Activated B cell treated with CpG ODN at 0.5 μM for 24 hours (primary cell): ENCODE measurements around the gene DVL1. TPM values are rescaled to one million over a fixed set of nuclear protein-coding genes. Genes with fewer than 3 reads are reported as not detected.
"Not testable (repeated sequence)": the region's sequence is repeated elsewhere in the genome, so short reads cannot be mapped to it uniquely, and the experiment has no call there.

ENCODE experiments used
- ATAC-seq: fragments of 200-7000 bp; cut with Tn5 transposase; one replicate; pipeline ENCODE4 v1.10.0; 2021; ENCODE audit warnings: low read depth, mild to moderate bottlenecking, moderate library complexity
- CTCF ChIA-PET: fragments of 350-600 bp; sonication (Branson Sonifier 250); formaldehyde crosslinking; loops from one replicate; lab custom pipeline; 2021; ENCODE audit warnings: antibody characterized with exemption; lab: Charles Lee
- POLR2A ChIA-PET: fragments of 350-600 bp; sonication (Branson Sonifier 250); formaldehyde crosslinking; loops from one replicate; lab custom pipeline; 2021; ENCODE audit warnings: antibody characterized with exemption; lab: Charles Lee
- DNase-seq: peaks from one replicate; pipeline ENCODE4 v3.0.0; 2022
- H3K27ac Mint-ChIP-seq: one replicate; pipeline ENCODE4 v1.8.0; 2020; ENCODE audit warnings: mixed read lengths
- H3K27me3 Mint-ChIP-seq: one replicate; pipeline ENCODE4 v1.8.0; 2021; ENCODE audit warnings: mixed read lengths
- H3K36me3 Mint-ChIP-seq: one replicate; pipeline ENCODE4 v1.8.0; 2021; ENCODE audit warnings: low read depth, mixed read lengths
- H3K4me1 Mint-ChIP-seq: one replicate; pipeline ENCODE4 v1.8.0; 2021; ENCODE audit warnings: mixed read lengths
- H3K4me3 Mint-ChIP-seq: one replicate; pipeline ENCODE4 v1.8.0; 2020; ENCODE audit warnings: mild to moderate bottlenecking, mixed read lengths
- H3K9me3 Mint-ChIP-seq: one replicate; pipeline ENCODE4 v1.8.0; 2020; ENCODE audit warnings: mixed read lengths
- intact Hi-C: fragments of 100-400 bp; cut with micrococcal nuclease; formaldehyde crosslinking; loops from one replicate; pipeline ENCODE4 v1.15.1; 2024
- total RNA-seq: library from RNA; stranded (reverse); gene quantifications from 2 replicates; pipeline ENCODE4 v1.2.3, GENCODE V29; 2022
- TF ChIP-seq, protein P1 (sequence below): fragments of 200-600 bp; IDR thresholded peaks from one replicate; pipeline ENCODE4 v1.8.0; 2022; ENCODE audit warnings: antibody characterized with exemption, mild to moderate bottlenecking

The DVL1 gene
- total RNA-seq, 1 donor from 2014 or later, result 29.3 TPM

DNA sequence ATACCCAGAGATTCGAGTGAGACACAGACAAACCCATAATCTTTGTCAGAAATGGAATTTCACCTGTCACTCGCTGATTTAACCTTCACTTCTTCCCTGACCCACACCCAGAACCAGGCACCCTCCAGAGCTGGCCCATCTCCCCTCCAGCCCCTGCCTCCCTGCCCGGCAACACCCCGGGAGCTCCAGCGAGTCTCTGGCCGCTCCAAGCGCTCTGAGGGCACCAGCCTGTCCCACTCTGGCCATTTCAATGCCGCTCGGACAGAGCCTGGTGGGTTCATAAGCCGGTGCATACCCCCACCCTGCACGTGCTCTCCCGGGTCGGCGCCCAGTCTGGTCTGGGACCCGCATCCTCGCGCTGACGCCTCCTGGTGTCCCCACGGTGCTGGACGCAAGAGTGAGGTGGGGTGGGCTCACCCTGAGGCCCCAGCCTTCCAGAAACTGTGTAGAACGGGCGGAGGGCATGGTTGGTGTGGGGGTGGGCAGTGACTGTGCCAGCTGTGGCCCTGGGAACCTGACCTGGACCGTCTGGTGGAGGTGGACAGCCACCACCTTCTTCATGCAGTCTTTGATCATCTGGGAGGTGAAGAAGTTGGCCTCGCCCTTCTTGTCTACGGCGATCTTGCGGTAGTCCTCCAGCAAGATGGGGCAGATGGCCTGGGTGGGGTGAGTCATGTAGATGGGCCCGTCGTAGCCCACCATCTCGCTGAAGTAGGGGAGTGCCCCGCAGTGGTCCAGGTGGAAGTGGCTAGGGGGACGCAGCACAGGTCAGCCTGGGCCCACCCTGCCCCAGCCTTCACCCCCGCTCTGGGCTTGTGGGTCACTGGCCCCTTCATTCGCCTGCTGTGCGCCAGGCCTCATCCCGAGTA, 30.2 kb downstream of the DVL1 start:
- POLR2A ChIA-PET, result no interaction called here
- Mint-ChIP-seq H3K27ac (no peak overlapping the region), H3K4me3 (no peak overlapping the region), H3K9me3 (no peaks in the 10 kb centered on the region), H3K36me3 (peaks cover 40% of the 10 kb centered on the region), H3K4me1 (peaks cover 20% of the 10 kb centered on the region), H3K27me3 (no peaks in the 10 kb centered on the region)
- intact Hi-C loops, result no loop called here
- ATAC-seq (no peak), DNase-seq (no peak)
- TF ChIP-seq, protein P1, sequence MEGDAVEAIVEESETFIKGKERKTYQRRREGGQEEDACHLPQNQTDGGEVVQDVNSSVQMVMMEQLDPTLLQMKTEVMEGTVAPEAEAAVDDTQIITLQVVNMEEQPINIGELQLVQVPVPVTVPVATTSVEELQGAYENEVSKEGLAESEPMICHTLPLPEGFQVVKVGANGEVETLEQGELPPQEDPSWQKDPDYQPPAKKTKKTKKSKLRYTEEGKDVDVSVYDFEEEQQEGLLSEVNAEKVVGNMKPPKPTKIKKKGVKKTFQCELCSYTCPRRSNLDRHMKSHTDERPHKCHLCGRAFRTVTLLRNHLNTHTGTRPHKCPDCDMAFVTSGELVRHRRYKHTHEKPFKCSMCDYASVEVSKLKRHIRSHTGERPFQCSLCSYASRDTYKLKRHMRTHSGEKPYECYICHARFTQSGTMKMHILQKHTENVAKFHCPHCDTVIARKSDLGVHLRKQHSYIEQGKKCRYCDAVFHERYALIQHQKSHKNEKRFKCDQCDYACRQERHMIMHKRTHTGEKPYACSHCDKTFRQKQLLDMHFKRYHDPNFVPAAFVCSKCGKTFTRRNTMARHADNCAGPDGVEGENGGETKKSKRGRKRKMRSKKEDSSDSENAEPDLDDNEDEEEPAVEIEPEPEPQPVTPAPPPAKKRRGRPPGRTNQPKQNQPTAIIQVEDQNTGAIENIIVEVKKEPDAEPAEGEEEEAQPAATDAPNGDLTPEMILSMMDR, result no peak
- CTCF ChIA-PET, result no interaction called here

- Mint-ChIP-seq H3K9me3 (no peaks in the 10 kb centered on the region), H3K27me3 (no peaks in the 10 kb centered on the region), H3K36me3 (peaks cover 45% of the 10 kb centered on the region), H3K4me1 (peaks cover 15% of the 10 kb centered on the region), H3K27ac (no peak overlapping the region), H3K4me3 (no peak overlapping the region)
- no peak for ATAC-seq
- POLR2A ChIA-PET, result no interaction called here
- no peak for DNase-seq
- TF ChIP-seq, protein P1, result no peak
- intact Hi-C loops, result no loop called here
- CTCF ChIA-PET, result no interaction called here
Measured at GRCh38 chr1:1318131-1318652, 31.0 kb downstream of the DVL1 start.

GRCh38 chr1:1317420-1317819, 31.8 kb downstream of the DVL1 start:
- no peaks in the 10 kb centered on the region for H3K9me3 Mint-ChIP-seq

GRCh38 chr1:1316199-1316598, 33.0 kb downstream of the DVL1 start:
- H3K27me3 Mint-ChIP-seq, intact Hi-C loops, POLR2A ChIA-PET, DNase-seq, ATAC-seq, H3K4me1 Mint-ChIP-seq, H3K4me3 Mint-ChIP-seq, CTCF ChIA-PET, H3K9me3 Mint-ChIP-seq, H3K27ac Mint-ChIP-seq: not testable (repeated sequence)
- H3K36me3 Mint-ChIP-seq, result peaks cover 53% of the 10 kb centered on the region

More at GRCh38 chr1:1317420-1317819, 31.8 kb downstream of the DVL1 start:
- ChIA-PET POLR2A (interaction anchor here (0.7 kb wide), 1 partner anchor 311 kb away, joined by 4 read pairs; no protein-coding TSS in a partner anchor), CTCF (no interaction called here)
- Mint-ChIP-seq H3K36me3 (peaks cover 51% of the 10 kb centered on the region), H3K27ac (no peak overlapping the region), H3K4me3 (no peak overlapping the region), H3K27me3 (no peaks in the 10 kb centered on the region), H3K4me1 (peaks cover 10% of the 10 kb centered on the region)
- DNase-seq, result no peak
- no peak for ATAC-seq
- intact Hi-C loops, result no loop called here
- TF ChIP-seq, protein P1, result no peak

DNA sequence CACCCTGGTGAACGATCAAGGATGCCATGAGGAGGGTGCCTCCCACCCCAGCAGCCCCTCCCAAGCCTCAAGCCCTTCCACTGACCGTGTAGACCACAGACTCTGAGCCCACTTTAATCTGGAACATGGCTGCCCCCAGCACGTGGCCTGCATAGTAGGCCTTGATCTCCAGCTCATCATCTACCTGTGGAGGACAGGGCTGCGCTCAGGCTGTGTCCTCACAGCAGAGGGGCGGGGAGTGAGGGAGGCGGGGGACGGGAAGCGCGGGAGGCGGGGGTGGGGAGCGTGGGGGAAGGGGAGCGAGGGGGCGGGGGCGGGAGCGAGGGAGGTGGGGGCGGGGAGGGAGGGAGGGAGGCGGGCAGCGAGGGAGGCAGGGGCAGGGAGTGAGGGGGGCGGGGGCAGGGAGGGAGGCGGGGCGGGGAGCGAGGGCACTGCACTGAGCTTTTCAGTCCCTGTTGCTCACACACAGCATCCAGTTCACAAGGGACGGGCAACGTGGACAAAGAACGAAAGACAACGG, 33.7 kb downstream of the DVL1 start:
- Mint-ChIP-seq H3K27me3 (no peaks in the 10 kb centered on the region), H3K4me1 (no peaks in the 10 kb centered on the region), H3K9me3 (no peaks in the 10 kb centered on the region), H3K4me3 (no peak overlapping the region), H3K36me3 (peaks cover 56% of the 10 kb centered on the region), H3K27ac (no peak overlapping the region)
- ChIA-PET CTCF (no interaction called here), POLR2A (no interaction called here)
- ATAC-seq (no peak), DNase-seq (no peak)
- intact Hi-C loops, result no loop called here
- TF ChIP-seq, protein P1, result no peak
